HCT116 (cell line): ENCODE measurements around the gene MYH14.

ENCODE experiments used
- CBX3 ChIP-seq: IDR thresholded peaks from 2 replicates; pipeline ENCODE4 v1.6.1; 2012; ENCODE audit warnings: low read depth
- CEBPB ChIP-seq: IDR thresholded peaks from 2 replicates; pipeline ENCODE4 v1.6.1; 2012; ENCODE audit warnings: low read depth
- EGR1 ChIP-seq: IDR thresholded peaks from 2 replicates; pipeline ENCODE4 v1.6.1; 2012; ENCODE audit warnings: low read depth
- EZH2 ChIP-seq: fragments of 200-600 bp; sonication (generic); IDR thresholded peaks from 2 replicates; pipeline ENCODE4 v1.6.1; 2017; ENCODE audit warnings: antibody characterized with exemption, mixed run types
- EZH2phosphoT487 ChIP-seq: fragments of 200-600 bp; IDR thresholded peaks from 2 replicates; pipeline ENCODE4 v1.6.1; 2018; ENCODE audit warnings: antibody characterized with exemption, borderline replicate concordance
- POLR2A ChIP-seq: IDR thresholded peaks from 2 replicates; pipeline ENCODE4 v1.7.0; 2011; ENCODE audit warnings: borderline replicate concordance; ENCODE audit not compliant: insufficient read depth, insufficient read length; ENCODE audit errors: extremely low read depth
- RAD21 ChIP-seq: IDR thresholded peaks from 2 replicates; pipeline ENCODE4 v1.6.1; 2012; ENCODE audit warnings: low read depth, mild to moderate bottlenecking
- TF ChIP-seq, protein P1 (sequence below), 3 experiments: fragments of 200-600 bp in 1 of 3; sonication (generic) in 1 of 3; IDR thresholded peaks in 2 of 3; conservative IDR thresholded peaks in 1 of 3; 2 replicates each; pipeline ENCODE4 v1.5.1; 2012 to 2017; ENCODE audit warnings: low read depth in 2 of 3, low read length in 2 of 3, antibody characterized with exemption in 1 of 3, borderline replicate concordance in 1 of 3, control low read depth in 1 of 3, mild to moderate bottlenecking in 1 of 3, mixed read lengths in 1 of 3, mixed run types in 1 of 3, moderate library complexity in 1 of 3; ENCODE audit not compliant: insufficient read depth in 1 of 3
- TF ChIP-seq, protein P2 (sequence below): IDR thresholded peaks from 2 replicates; pipeline ENCODE4 v1.6.1; 2012
- TF ChIP-seq, protein P3 (sequence below): IDR thresholded peaks from 2 replicates; pipeline ENCODE4 v1.6.1; 2012; ENCODE audit warnings: low read depth
- TF ChIP-seq, protein P4 (sequence below): IDR thresholded peaks from 2 replicates; pipeline ENCODE4 v1.6.1; 2011; ENCODE audit warnings: mild to moderate bottlenecking, low read length, moderate library complexity; ENCODE audit not compliant: insufficient replicate concordance; ENCODE audit errors: extremely low read depth

DNA sequence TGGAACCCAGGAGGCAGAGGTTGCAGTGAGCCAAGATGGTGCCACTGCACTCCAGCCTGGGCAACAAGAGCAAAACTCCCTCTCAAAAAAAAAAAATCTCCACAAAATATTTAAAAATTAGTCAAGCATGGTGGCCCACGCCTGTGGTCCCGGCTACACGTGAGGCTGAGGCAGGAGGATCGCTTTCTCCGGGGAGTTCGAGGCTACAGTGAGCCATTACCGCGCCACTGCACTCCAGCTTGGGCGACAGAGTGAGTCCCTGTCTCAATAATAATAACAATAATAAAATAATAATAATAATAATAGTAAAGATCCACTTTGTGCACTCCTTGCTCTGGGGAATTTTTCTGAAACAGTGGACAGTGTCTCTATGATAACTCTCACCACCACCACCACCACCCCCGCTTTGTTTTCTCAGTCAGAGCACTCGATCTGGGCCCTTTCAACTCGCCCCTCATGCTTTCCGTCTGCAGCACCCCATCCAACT, 153.3 kb downstream of the MYH14 start:
- no peak for TF ChIP-seq EGR1
- no peak for TF ChIP-seq EZH2
- TF ChIP-seq, protein P1, sequence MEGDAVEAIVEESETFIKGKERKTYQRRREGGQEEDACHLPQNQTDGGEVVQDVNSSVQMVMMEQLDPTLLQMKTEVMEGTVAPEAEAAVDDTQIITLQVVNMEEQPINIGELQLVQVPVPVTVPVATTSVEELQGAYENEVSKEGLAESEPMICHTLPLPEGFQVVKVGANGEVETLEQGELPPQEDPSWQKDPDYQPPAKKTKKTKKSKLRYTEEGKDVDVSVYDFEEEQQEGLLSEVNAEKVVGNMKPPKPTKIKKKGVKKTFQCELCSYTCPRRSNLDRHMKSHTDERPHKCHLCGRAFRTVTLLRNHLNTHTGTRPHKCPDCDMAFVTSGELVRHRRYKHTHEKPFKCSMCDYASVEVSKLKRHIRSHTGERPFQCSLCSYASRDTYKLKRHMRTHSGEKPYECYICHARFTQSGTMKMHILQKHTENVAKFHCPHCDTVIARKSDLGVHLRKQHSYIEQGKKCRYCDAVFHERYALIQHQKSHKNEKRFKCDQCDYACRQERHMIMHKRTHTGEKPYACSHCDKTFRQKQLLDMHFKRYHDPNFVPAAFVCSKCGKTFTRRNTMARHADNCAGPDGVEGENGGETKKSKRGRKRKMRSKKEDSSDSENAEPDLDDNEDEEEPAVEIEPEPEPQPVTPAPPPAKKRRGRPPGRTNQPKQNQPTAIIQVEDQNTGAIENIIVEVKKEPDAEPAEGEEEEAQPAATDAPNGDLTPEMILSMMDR (IDR thresholded peaks at IDR 0.05 in 2 of 3, conservative IDR thresholded peaks at IDR 0.05 in 1 of 3; ENCODE audit: borderline replicate concordance in 1 of 3, insufficient read depth in 1 of 3, low read depth in 2 of 3, low read length in 2 of 3) = no peak
- TF ChIP-seq RAD21 = no peak
- no peak for TF ChIP-seq CBX3
- TF ChIP-seq EZH2phosphoT487 = no peak
- no peak for TF ChIP-seq CEBPB
- TF ChIP-seq, protein P2, sequence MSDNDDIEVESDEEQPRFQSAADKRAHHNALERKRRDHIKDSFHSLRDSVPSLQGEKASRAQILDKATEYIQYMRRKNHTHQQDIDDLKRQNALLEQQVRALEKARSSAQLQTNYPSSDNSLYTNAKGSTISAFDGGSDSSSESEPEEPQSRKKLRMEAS = no peak
- TF ChIP-seq POLR2A = no peak
- TF ChIP-seq, protein P3, sequence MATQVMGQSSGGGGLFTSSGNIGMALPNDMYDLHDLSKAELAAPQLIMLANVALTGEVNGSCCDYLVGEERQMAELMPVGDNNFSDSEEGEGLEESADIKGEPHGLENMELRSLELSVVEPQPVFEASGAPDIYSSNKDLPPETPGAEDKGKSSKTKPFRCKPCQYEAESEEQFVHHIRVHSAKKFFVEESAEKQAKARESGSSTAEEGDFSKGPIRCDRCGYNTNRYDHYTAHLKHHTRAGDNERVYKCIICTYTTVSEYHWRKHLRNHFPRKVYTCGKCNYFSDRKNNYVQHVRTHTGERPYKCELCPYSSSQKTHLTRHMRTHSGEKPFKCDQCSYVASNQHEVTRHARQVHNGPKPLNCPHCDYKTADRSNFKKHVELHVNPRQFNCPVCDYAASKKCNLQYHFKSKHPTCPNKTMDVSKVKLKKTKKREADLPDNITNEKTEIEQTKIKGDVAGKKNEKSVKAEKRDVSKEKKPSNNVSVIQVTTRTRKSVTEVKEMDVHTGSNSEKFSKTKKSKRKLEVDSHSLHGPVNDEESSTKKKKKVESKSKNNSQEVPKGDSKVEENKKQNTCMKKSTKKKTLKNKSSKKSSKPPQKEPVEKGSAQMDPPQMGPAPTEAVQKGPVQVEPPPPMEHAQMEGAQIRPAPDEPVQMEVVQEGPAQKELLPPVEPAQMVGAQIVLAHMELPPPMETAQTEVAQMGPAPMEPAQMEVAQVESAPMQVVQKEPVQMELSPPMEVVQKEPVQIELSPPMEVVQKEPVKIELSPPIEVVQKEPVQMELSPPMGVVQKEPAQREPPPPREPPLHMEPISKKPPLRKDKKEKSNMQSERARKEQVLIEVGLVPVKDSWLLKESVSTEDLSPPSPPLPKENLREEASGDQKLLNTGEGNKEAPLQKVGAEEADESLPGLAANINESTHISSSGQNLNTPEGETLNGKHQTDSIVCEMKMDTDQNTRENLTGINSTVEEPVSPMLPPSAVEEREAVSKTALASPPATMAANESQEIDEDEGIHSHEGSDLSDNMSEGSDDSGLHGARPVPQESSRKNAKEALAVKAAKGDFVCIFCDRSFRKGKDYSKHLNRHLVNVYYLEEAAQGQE = no peak
- TF ChIP-seq, protein P4, sequence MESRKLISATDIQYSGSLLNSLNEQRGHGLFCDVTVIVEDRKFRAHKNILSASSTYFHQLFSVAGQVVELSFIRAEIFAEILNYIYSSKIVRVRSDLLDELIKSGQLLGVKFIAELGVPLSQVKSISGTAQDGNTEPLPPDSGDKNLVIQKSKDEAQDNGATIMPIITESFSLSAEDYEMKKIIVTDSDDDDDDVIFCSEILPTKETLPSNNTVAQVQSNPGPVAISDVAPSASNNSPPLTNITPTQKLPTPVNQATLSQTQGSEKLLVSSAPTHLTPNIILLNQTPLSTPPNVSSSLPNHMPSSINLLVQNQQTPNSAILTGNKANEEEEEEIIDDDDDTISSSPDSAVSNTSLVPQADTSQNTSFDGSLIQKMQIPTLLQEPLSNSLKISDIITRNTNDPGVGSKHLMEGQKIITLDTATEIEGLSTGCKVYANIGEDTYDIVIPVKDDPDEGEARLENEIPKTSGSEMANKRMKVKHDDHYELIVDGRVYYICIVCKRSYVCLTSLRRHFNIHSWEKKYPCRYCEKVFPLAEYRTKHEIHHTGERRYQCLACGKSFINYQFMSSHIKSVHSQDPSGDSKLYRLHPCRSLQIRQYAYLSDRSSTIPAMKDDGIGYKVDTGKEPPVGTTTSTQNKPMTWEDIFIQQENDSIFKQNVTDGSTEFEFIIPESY = no peak
